H1 (cell line): ENCODE data around the gene BRAT1. TPM values are rescaled to one million over a fixed set of nuclear protein-coding genes. Genes with fewer than 3 reads are reported as not detected.

Experiments used
- CTCF ChIA-PET: fragments of 300-600 bp; sonication (Branson Sonifier 250); formaldehyde crosslinking; loops from one replicate; lab custom pipeline; 2021; ENCODE audit not compliant: partially characterized antibody; lab: Charles Lee
- POLR2A ChIA-PET: fragments of 300-600 bp; sonication (Branson Sonifier 250); formaldehyde crosslinking; loops from one replicate; lab custom pipeline; 2021; ENCODE audit warnings: inconsistent platforms; ENCODE audit not compliant: partially characterized antibody; lab: Charles Lee
- DNase-seq, 2 experiments: peaks; one replicate each; pipeline versions ENCODE4 v3.0.0 to v3.0.0-alpha.2; 2010 to 2022; ENCODE audit warnings: low spot score in 2 of 2, low read depth in 1 of 2, mixed read lengths in 1 of 2
- FAIRE-seq: peaks from 2 replicates; lab custom pipeline; 2011; peaks lifted over from hg19 to GRCh38; lab: Jason Lieb, UNC
- H2AFZ ChIP-seq: 2 replicates; pipeline ENCODE4 v1.8.1; 2012; ENCODE audit warnings: low read length, inconsistent platforms
- H2AK5ac ChIP-seq: 2 replicates; pipeline ENCODE4 v1.6.1; 2013; ENCODE audit warnings: low read depth, low read length
- H2BK120ac ChIP-seq: replicated peaks from 2 replicates; pipeline ENCODE3; 2013; ENCODE audit warnings: low read depth, low read length, inconsistent platforms
- H2BK12ac ChIP-seq: 2 replicates; pipeline ENCODE4 v1.6.1; 2013; ENCODE audit warnings: low read depth, low read length
- H2BK15ac ChIP-seq: 2 replicates; pipeline ENCODE4 v1.6.1; 2013; ENCODE audit warnings: low read length
- H2BK20ac ChIP-seq: 2 replicates; pipeline ENCODE4 v1.6.1; 2013; ENCODE audit warnings: low read length
- H2BK5ac ChIP-seq: 2 replicates; pipeline ENCODE4 v1.6.1; 2013; ENCODE audit warnings: low read depth, low read length
- H3K14ac ChIP-seq: 2 replicates; pipeline ENCODE4 v1.6.1; 2013; ENCODE audit warnings: inconsistent platforms; ENCODE audit not compliant: insufficient read length
- H3K18ac ChIP-seq: 2 replicates; pipeline ENCODE4 v1.6.1; 2013; ENCODE audit warnings: low read length; ENCODE audit errors: extremely low read depth
- H3K23ac ChIP-seq: 2 replicates; pipeline ENCODE4 v1.6.1; 2013; ENCODE audit warnings: inconsistent platforms; ENCODE audit not compliant: insufficient read length
- H3K23me2 ChIP-seq: 2 replicates; pipeline ENCODE4 v1.6.1; 2013; ENCODE audit warnings: low read depth, low read length
- H3K27ac ChIP-seq: 2 replicates; pipeline ENCODE4 v1.6.1; 2011; ENCODE audit warnings: low read depth, low read length, inconsistent platforms
- H3K27me3 ChIP-seq, 4 experiments: replicated peaks in 1 of 4; 1 replicate in 1 of 4; 2 replicates in 3 of 4; pipeline versions ENCODE4 v1.6.1 to v1.8.1; 2011 to 2013; ENCODE audit warnings: low read length in 3 of 4, mild to moderate bottlenecking in 3 of 4, inconsistent platforms in 2 of 4, mixed read lengths in 2 of 4, moderate library complexity in 1 of 4; ENCODE audit not compliant: control insufficient read depth in 3 of 4, insufficient read depth in 3 of 4; ENCODE audit errors: extremely low read depth in 1 of 4
- H3K36me3 ChIP-seq, 4 experiments: 2 replicates each; pipeline versions ENCODE4 v1.6.1 to v1.8.1; 2011 to 2013; ENCODE audit warnings: mild to moderate bottlenecking in 4 of 4, low read length in 3 of 4, moderate library complexity in 2 of 4, control low read depth in 1 of 4, inconsistent platforms in 1 of 4; ENCODE audit not compliant: insufficient read depth in 4 of 4, control insufficient read depth in 2 of 4
- H3K4ac ChIP-seq: replicated peaks from 2 replicates; pipeline ENCODE3; 2013; ENCODE audit warnings: low read length, low read depth, mixed read lengths, inconsistent platforms; ENCODE audit not compliant: insufficient read length
- H3K4me1 ChIP-seq, 4 experiments: replicated peaks in 1 of 4; 1 replicate in 1 of 4; 2 replicates in 3 of 4; pipeline versions ENCODE4 v1.6.1 to v1.8.1; 2011 to 2013; ENCODE audit warnings: low read length in 3 of 4, inconsistent platforms in 2 of 4, mixed read lengths in 1 of 4; ENCODE audit not compliant: insufficient read depth in 4 of 4, control insufficient read depth in 3 of 4
- H3K4me2 ChIP-seq, 2 experiments: 2 replicates each; pipeline versions ENCODE4 v1.6.1 to v1.8.1; 2011 to 2013; ENCODE audit warnings: low read depth in 2 of 2, low read length in 2 of 2, control low read depth in 1 of 2, inconsistent platforms in 1 of 2, mild to moderate bottlenecking in 1 of 2; ENCODE audit not compliant: insufficient read depth in 1 of 2
- H3K4me3 ChIP-seq, 4 experiments: fragments of 200-600, 300-600 bp in 1 of 4; sonication (generic), shearing (Covaris generic), sonication (Bioruptor Twin) in 1 of 4; 2 replicates each; pipeline versions ENCODE4 v1.5.1 to v1.8.1; 2011 to 2016; ENCODE audit warnings: low read length in 4 of 4, low read depth in 3 of 4, control low read depth in 2 of 4, inconsistent platforms in 2 of 4, mild to moderate bottlenecking in 2 of 4, mixed read lengths in 1 of 4, moderate library complexity in 1 of 4; ENCODE audit not compliant: insufficient read depth in 2 of 4; ENCODE audit errors: extremely low read depth in 1 of 4
- H3K56ac ChIP-seq: replicated peaks from 2 replicates; pipeline ENCODE3; 2013; ENCODE audit warnings: low read depth, mild to moderate bottlenecking, mixed read lengths, low read length, inconsistent platforms; ENCODE audit not compliant: insufficient read length
- H3K79me1 ChIP-seq: 2 replicates; pipeline ENCODE4 v1.6.1; 2013; ENCODE audit warnings: low read depth, low read length, control low read depth
- H3K79me2 ChIP-seq, 2 experiments: 2 replicates each; pipeline versions ENCODE4 v1.6.1 to v1.8.1; 2012 to 2013; ENCODE audit warnings: low read length in 2 of 2, mild to moderate bottlenecking in 2 of 2, inconsistent platforms in 1 of 2; ENCODE audit not compliant: insufficient read depth in 2 of 2, control insufficient read depth in 1 of 2
- H3K9ac ChIP-seq, 4 experiments: replicated peaks in 1 of 4; 1 replicate in 1 of 4; 2 replicates in 3 of 4; pipeline versions ENCODE4 v1.6.1 to v1.8.1; 2011 to 2013; ENCODE audit warnings: low read depth in 3 of 4, low read length in 3 of 4, control low read depth in 2 of 4, mild to moderate bottlenecking in 2 of 4, moderate library complexity in 2 of 4, inconsistent platforms in 1 of 4; ENCODE audit errors: extremely low read depth in 1 of 4
- H3K9me3 ChIP-seq, 2 experiments: 2 replicates each; pipeline versions ENCODE4 v1.6.1 to v1.8.1; 2012 to 2013; ENCODE audit warnings: mild to moderate bottlenecking in 2 of 2, moderate library complexity in 2 of 2, control low read depth in 1 of 2, inconsistent platforms in 1 of 2, low read depth in 1 of 2, low read length in 1 of 2, mixed read lengths in 1 of 2; ENCODE audit not compliant: insufficient read depth in 2 of 2
- H4K20me1 ChIP-seq, 2 experiments: replicated peaks in 1 of 2; 2 replicates each; pipeline versions ENCODE3 to v1.8.1; 2011 to 2013; ENCODE audit warnings: inconsistent platforms in 2 of 2, low read length in 2 of 2, mild to moderate bottlenecking in 1 of 2; ENCODE audit not compliant: insufficient read depth in 2 of 2, control insufficient read depth in 1 of 2
- H4K5ac ChIP-seq: 2 replicates; pipeline ENCODE4 v1.6.1; 2013; ENCODE audit warnings: low read length, low read depth, mixed read lengths, inconsistent platforms; ENCODE audit not compliant: insufficient read length
- H4K8ac ChIP-seq: 2 replicates; pipeline ENCODE4 v1.8.0; 2013; ENCODE audit warnings: mild to moderate bottlenecking, moderate library complexity, low read length, inconsistent platforms; ENCODE audit not compliant: insufficient read depth; ENCODE audit errors: extremely low read depth
- H4K91ac ChIP-seq: replicated peaks from 2 replicates; pipeline ENCODE3; 2013; ENCODE audit warnings: low read length, mixed read lengths, inconsistent platforms; ENCODE audit not compliant: insufficient read length
- MAFK ChIP-seq: IDR thresholded peaks from 2 replicates; pipeline ENCODE4 v1.6.1; 2012; ENCODE audit warnings: low read depth, mild to moderate bottlenecking, improper control_type of control experiment, low read length
- POLR2AphosphoS5 ChIP-seq: IDR thresholded peaks from 2 replicates; pipeline ENCODE4 v1.6.1; 2011; ENCODE audit warnings: low read depth, low read length
- RXRA ChIP-seq: IDR thresholded peaks from 2 replicates; pipeline ENCODE4 v1.6.1; 2011; ENCODE audit warnings: low read depth, mild to moderate bottlenecking, low read length, moderate library complexity; ENCODE audit not compliant: insufficient read depth
- SIN3A ChIP-seq, 2 experiments: IDR thresholded peaks in 1 of 2; conservative IDR thresholded peaks in 1 of 2; 2 replicates each; pipeline ENCODE4 v1.6.1; 2011 to 2012; ENCODE audit warnings: low read length in 2 of 2, improper control_type of control experiment in 1 of 2, low read depth in 1 of 2, mild to moderate bottlenecking in 1 of 2
- TAF7 ChIP-seq: optimal IDR thresholded peaks from 2 replicates; pipeline ENCODE3; 2011; ENCODE audit warnings: low read depth, mild to moderate bottlenecking, inconsistent platforms, low read length, moderate library complexity, borderline replicate concordance
- TCF12 ChIP-seq: IDR thresholded peaks from 2 replicates; pipeline ENCODE4 v1.6.1; 2011; ENCODE audit warnings: low read depth, mild to moderate bottlenecking, low read length
- ZNF274 ChIP-seq: IDR thresholded peaks from 2 replicates; pipeline ENCODE4 v1.7.0; 2012; ENCODE audit warnings: low read length, borderline replicate concordance; ENCODE audit errors: extremely low read depth
- WGBS, 2 experiments: shearing (Covaris generic) in 1 of 2; methylation state at CpG; one replicate each; pipeline versions ENCODE4 v1.1.6 to v1.1.7; 2013 to 2015; ENCODE audit warnings: low lambda C conversion rate in 2 of 2, mixed read lengths in 2 of 2, inconsistent platforms in 1 of 2, low coverage in 1 of 2, missing lambda C conversion rate in 1 of 2; ENCODE audit not compliant: insufficient replicate concordance in 2 of 2, insufficient coverage in 1 of 2, insufficient read length in 1 of 2; ENCODE audit errors: extremely low coverage in 1 of 2, missing lambda C conversion rate in 1 of 2; 5-methylcytosine and 5-hydroxymethylcytosine counted together
- polyA plus RNA-seq, 7 experiments: library from polyadenylated mRNA; depleted of rRNA in 3 of 7; stranded (reverse) in 5 of 7; unstranded in 2 of 7; fragments of >200 nt in 5 of 7; fragments of 200-250 nt in 2 of 7; gene quantifications; 1 replicate in 5 of 7; 2 replicates in 1 of 7; 4 replicates in 1 of 7; pipeline versions ENCODE4 v1.2.1 to v1.2.3, GENCODE V29; 2011 to 2013; ENCODE audit warnings: missing spikeins in 2 of 7, mixed read lengths in 2 of 7
- total RNA-seq: library from RNA; stranded (reverse); fragmentation: NEBNext Ultra II Directional; extraction: Animal tissue kit (Norgen Biotek cat#: 25700); gene quantifications from 2 replicates; pipeline ENCODE4 v1.2.1, GENCODE V29; 2021
- TF ChIP-seq, protein P1 (sequence below): IDR thresholded peaks from 2 replicates; pipeline ENCODE4 v1.6.1; 2011; ENCODE audit warnings: low read depth, mild to moderate bottlenecking, low read length; ENCODE audit not compliant: insufficient read depth

BRAT1 gene
- total and polyA plus RNA-seq, 2 of the 8 experiments (the other 6 are each of a cell fraction or from before 2014, with no cell fraction given) = 36.8 to 42.3 TPM

DNA sequence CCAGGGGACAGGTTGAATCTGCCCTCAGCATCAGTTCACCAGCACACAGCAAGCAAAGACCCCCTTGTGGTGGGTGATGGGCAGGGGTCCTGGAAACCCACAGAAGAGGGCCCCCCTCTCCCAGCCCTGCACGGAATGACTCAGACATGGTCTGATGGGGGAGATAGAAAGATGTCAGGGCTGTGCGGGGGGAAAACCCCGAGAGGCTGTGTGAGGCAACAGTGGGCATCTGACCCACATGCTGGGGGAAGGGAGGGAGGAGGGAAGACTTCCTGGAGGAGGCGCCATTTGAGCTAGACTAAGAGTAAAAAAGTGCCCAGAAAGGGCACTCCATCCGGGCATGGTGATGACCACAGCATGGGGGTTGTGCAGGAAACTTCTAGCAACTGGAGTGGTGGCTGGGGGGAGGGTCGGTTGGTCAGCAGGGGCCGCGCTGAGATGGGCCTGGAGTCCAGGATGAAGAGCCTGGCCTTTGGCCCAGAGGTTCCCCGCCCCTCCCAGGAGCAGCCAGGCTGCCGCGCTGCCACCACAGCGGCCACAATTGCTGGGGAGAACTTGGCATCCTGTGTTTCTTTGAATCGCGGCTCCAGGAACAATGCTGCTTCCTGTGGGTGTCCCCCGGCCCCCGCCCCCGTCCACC is 33.3 kb downstream of the BRAT1 start:
- Histone ChIP-seq H3K56ac (no peak overlapping the region), H3K4me3 (peak overlapping the region in 2 of 4 experiments; percentile 4 to 73; a peak in 5 of 8 replicates), H3K27ac (no peak overlapping the region), H4K8ac (no peak overlapping the region), H3K4ac (no peak overlapping the region), H4K20me1 (peaks cover 15 to 28% of the 10 kb centered on the region in 2 experiments), H2AK5ac (no peak overlapping the region), H3K18ac (peak overlapping the region; percentile 71), H3K23ac (no peak overlapping the region), H4K5ac (no peak overlapping the region), H3K79me1 (no peaks in the 10 kb centered on the region; the same call in 1 of the 2 replicates), H4K91ac (no peak overlapping the region), H2BK120ac (no peak overlapping the region), H3K9me3 (no peaks in the 10 kb centered on the region), H3K79me2 (peaks cover 0 to 20% of the 10 kb centered on the region in 2 experiments; a peak in 3 of 4 replicates), H3K14ac (no peak overlapping the region), H2BK12ac (peak overlapping the region; percentile 43; the same call in 1 of the 2 replicates), H3K23me2 (peaks cover 21% of the 10 kb centered on the region), H3K4me1 (peaks cover 3 to 65% (median 57%) of the 10 kb centered on the region in 4 experiments), H3K36me3 (peaks cover 4 to 20% (median 12%) of the 10 kb centered on the region in 4 experiments; a peak in 6 of 8 replicates), H3K4me2 (peak overlapping the region; percentile 85 to 88), H3K9ac (no peak overlapping the region), H2AFZ (no peak overlapping the region), H2BK5ac (peak overlapping the region; percentile 99; the same call in 1 of the 2 replicates), H2BK15ac (0 out of 2 replicates have a peak overlapping the region, but pooled peaks have one; percentile 16), H3K27me3 (peaks cover 0 to 22% (median 12%) of the 10 kb centered on the region in 4 experiments; a peak in 6 of 7 replicates), H2BK20ac (no peak overlapping the region)
- CTCF ChIA-PET = interaction anchor here (0.6 to 6.9 kb wide), 7 partner anchors 23 to 1409 kb away, joined by 3 to 42 read pairs (median 4); no protein-coding TSS in a partner anchor
- no peak for DNase-seq
- no peak for FAIRE-seq
- TF ChIP-seq TCF12 (no peak), POLR2AphosphoS5 (no peak), TAF7 (no peak), RXRA (no peak), ZNF274 (no peak), MAFK (no peak), SIN3A (conservative IDR thresholded peaks at IDR 0.05 in 1 of 2, IDR thresholded peaks at IDR 0.05 in 1 of 2; ENCODE audit: low read depth in 1 of 2, low read length in 2 of 2) (no peak)
- TF ChIP-seq, protein P1, sequence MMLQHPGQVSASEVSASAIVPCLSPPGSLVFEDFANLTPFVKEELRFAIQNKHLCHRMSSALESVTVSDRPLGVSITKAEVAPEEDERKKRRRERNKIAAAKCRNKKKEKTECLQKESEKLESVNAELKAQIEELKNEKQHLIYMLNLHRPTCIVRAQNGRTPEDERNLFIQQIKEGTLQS = no peak
- WGBS, 2 experiments = 35% methylated on average over 12 of the region's 17 CpGs; no CpG with 5 or more reads in 1 of the 2 experiments
- POLR2A ChIA-PET = interaction anchor here (0.8 to 1.7 kb wide), 4 partner anchors 21 to 54 kb away, joined by 3 to 4 read pairs (median 4); no protein-coding TSS in a partner anchor
